GM18526 (cell line): Measurements from ENCODE around the gene ARHGAP22.

ENCODE experiments used
- POLR2A ChIP-seq: IDR thresholded peaks from 3 replicates; pipeline ENCODE4 v1.6.1; 2011; ENCODE audit not compliant: insufficient read length; ENCODE audit errors: extremely low read depth

ARHGAP22 gene

GRCh38 chr10:48455392-48456151, 149.3 kb downstream of the ARHGAP22 start:
- TF ChIP-seq POLR2A, result no peak

- no peak for TF ChIP-seq POLR2A
Observed at GRCh38 chr10:48455055-48455391, 149.8 kb downstream of the ARHGAP22 start.

GRCh38 chr10:48454302-48455054, 150.4 kb downstream of the ARHGAP22 start:
- TF ChIP-seq POLR2A, result no peak

GRCh38 chr10:48453451-48454301, 151.2 kb downstream of the ARHGAP22 start:
- TF ChIP-seq POLR2A, result no peak

- no peak for TF ChIP-seq POLR2A
Observed at GRCh38 chr10:48452879-48453412, 151.9 kb downstream of the ARHGAP22 start.

- no peak for TF ChIP-seq POLR2A
Observed at GRCh38 chr10:48451969-48452878, 152.6 kb downstream of the ARHGAP22 start.

- TF ChIP-seq POLR2A, result no peak
Observed at GRCh38 chr10:48450741-48451466, 154.0 kb downstream of the ARHGAP22 start.

GRCh38 chr10:48450233-48450740, 154.6 kb downstream of the ARHGAP22 start:
- TF ChIP-seq POLR2A, result no peak

- TF ChIP-seq POLR2A, result no peak
Observed at GRCh38 chr10:48449501-48450232, 155.2 kb downstream of the ARHGAP22 start.

GRCh38 chr10:48448796-48449195, 156.1 kb downstream of the ARHGAP22 start:
- TF ChIP-seq POLR2A, result no peak

GRCh38 chr10:48447356-48448215, 157.3 kb downstream of the ARHGAP22 start:
- TF ChIP-seq POLR2A, result no peak

GRCh38 chr10:48446785-48447184, 158.1 kb downstream of the ARHGAP22 start:
- no peak for TF ChIP-seq POLR2A
